B cell (primary cell): ENCODE data around the gene SLC22A2. TPM values are rescaled to one million over a fixed set of nuclear protein-coding genes. Genes with fewer than 3 reads are reported as not detected.

Experiments used
- ATAC-seq: fragments of 200-7000 bp; cut with Tn5 transposase; one replicate; pipeline ENCODE4 v1.10.0; 2021; ENCODE audit warnings: low read depth, mild to moderate bottlenecking, moderate number of reproducible peaks, moderate library complexity
- CTCF ChIA-PET: fragments of 350-600 bp; sonication (Branson Sonifier 250); formaldehyde crosslinking; loops from one replicate; lab custom pipeline; 2021; ENCODE audit warnings: antibody characterized with exemption, inconsistent platforms; lab: Charles Lee
- POLR2A ChIA-PET: fragments of 350-600 bp; sonication (Branson Sonifier 250); formaldehyde crosslinking; loops from one replicate; lab custom pipeline; 2021; ENCODE audit warnings: antibody characterized with exemption; lab: Charles Lee
- DNase-seq: peaks from one replicate; pipeline ENCODE4 v3.0.0; 2013
- H2AFZ ChIP-seq: 2 replicates; pipeline ENCODE4 v1.6.1; 2012; ENCODE audit warnings: mild to moderate bottlenecking, low read depth, low read length; ENCODE audit not compliant: insufficient read depth, poor library complexity, severe bottlenecking
- H3K27ac ChIP-seq, 2 donors: 1 replicate in 1 of 2; 2 replicates in 1 of 2; pipeline ENCODE4 v1.5.1; 2012 to 2013; ENCODE audit warnings: low read length in 2 of 2, mild to moderate bottlenecking in 2 of 2, moderate library complexity in 1 of 2
- H3K27me3 ChIP-seq, 4 experiments: fragments of 200-600 bp in 1 of 4; sonication (generic) in 1 of 4; replicated peaks in 1 of 4; 1 replicate in 2 of 4; 2 replicates in 2 of 4; pipeline versions ENCODE4 v1.6.1 to v1.7.0; 2013 to 2016; ENCODE audit warnings: low read length in 3 of 4, mild to moderate bottlenecking in 2 of 4, mixed read lengths in 1 of 4, moderate library complexity in 1 of 4; ENCODE audit not compliant: insufficient read depth in 4 of 4, control insufficient read depth in 3 of 4; ENCODE audit errors: control extremely low read depth in 1 of 4
- H3K36me3 ChIP-seq, 2 experiments: replicated peaks in 1 of 2; 1 replicate in 1 of 2; 2 replicates in 1 of 2; pipeline versions ENCODE4 v1.6.1 to v1.7.1; 2013; ENCODE audit warnings: low read length in 1 of 2; ENCODE audit not compliant: insufficient read depth in 2 of 2, control insufficient read depth in 1 of 2; ENCODE audit errors: control extremely low read depth in 1 of 2, extremely low read depth in 1 of 2
- H3K4me1 ChIP-seq, 2 donors: fragments of 200-600 bp in 1 of 2; sonication (generic) in 1 of 2; 1 replicate in 1 of 2; 2 replicates in 1 of 2; pipeline versions ENCODE4 v1.5.1 to v1.6.1; 2013 to 2017; ENCODE audit warnings: low read length in 2 of 2; ENCODE audit not compliant: control insufficient read depth in 2 of 2, insufficient read depth in 2 of 2
- H3K4me2 ChIP-seq: replicated peaks from 2 replicates; pipeline ENCODE3; 2012; ENCODE audit warnings: mild to moderate bottlenecking, low read depth, low read length; ENCODE audit not compliant: poor library complexity, severe bottlenecking
- H3K4me3 ChIP-seq, 5 experiments: fragments of 200-600 bp in 1 of 5; sonication (generic) in 1 of 5; 1 replicate in 3 of 5; 2 replicates in 2 of 5; pipeline versions ENCODE4 v1.5.1 to v1.7.0; 2011 to 2016; ENCODE audit warnings: low read length in 4 of 5, mild to moderate bottlenecking in 4 of 5, low read depth in 2 of 5, control low read depth in 1 of 5, moderate library complexity in 1 of 5; ENCODE audit not compliant: insufficient read depth in 1 of 5; ENCODE audit errors: control extremely low read depth in 1 of 5, extremely low read depth in 1 of 5
- H3K79me2 ChIP-seq: fragments of 200-600 bp; sonication (generic); one replicate; pipeline ENCODE4 v1.6.0; 2016; ENCODE audit warnings: low read length; ENCODE audit not compliant: control insufficient read depth, insufficient read depth
- H3K9ac ChIP-seq: fragments of 200-600 bp; sonication (generic); 2 replicates; pipeline ENCODE4 v1.6.1; 2017; ENCODE audit warnings: mild to moderate bottlenecking, low read length, moderate library complexity
- H3K9me3 ChIP-seq, 3 donors: one replicate each; pipeline versions ENCODE4 v1.6.1 to v1.7.1; 2013; ENCODE audit warnings: low read length in 2 of 3; ENCODE audit not compliant: control insufficient read depth in 2 of 3, insufficient read depth in 1 of 3; ENCODE audit errors: control extremely low read depth in 1 of 3
- H4K20me1 ChIP-seq: 2 replicates; pipeline ENCODE4 v1.6.0; 2012; ENCODE audit warnings: mild to moderate bottlenecking, low read length; ENCODE audit not compliant: insufficient read depth, control insufficient read depth, poor library complexity, severe bottlenecking
- H3K27ac Mint-ChIP-seq: one replicate; pipeline ENCODE4 v1.8.0; 2021; ENCODE audit warnings: mixed read lengths
- H3K27me3 Mint-ChIP-seq: one replicate; pipeline ENCODE4 v1.8.0; 2021; ENCODE audit warnings: mixed read lengths
- H3K4me1 Mint-ChIP-seq: one replicate; pipeline ENCODE4 v1.8.0; 2021; ENCODE audit warnings: mixed read lengths
- H3K4me3 Mint-ChIP-seq: one replicate; pipeline ENCODE4 v1.8.0; 2021; ENCODE audit warnings: mixed read lengths
- H3K9me3 Mint-ChIP-seq: one replicate; pipeline ENCODE4 v1.8.0; 2022; ENCODE audit warnings: mixed read lengths; ENCODE audit not compliant: insufficient read depth
- CTCF ChIP-seq: fragments of 200-600 bp; IDR thresholded peaks from one replicate; pipeline ENCODE4 v1.8.0; 2022; ENCODE audit warnings: antibody characterized with exemption, mild to moderate bottlenecking
- EZH2 ChIP-seq: IDR thresholded peaks from 2 replicates; pipeline ENCODE4 v1.6.1; 2012; ENCODE audit warnings: borderline replicate concordance, low read depth, mild to moderate bottlenecking, moderate library complexity, low read length; ENCODE audit not compliant: insufficient read depth, poor library complexity, severe bottlenecking
- WGBS: methylation state at CpG from one replicate; pipeline ENCODE4 v1.1.5; 2013; ENCODE audit warnings: missing lambda C conversion rate; ENCODE audit not compliant: insufficient coverage; 5-methylcytosine and 5-hydroxymethylcytosine counted together
- intact Hi-C: fragments of 100-400 bp; cut with micrococcal nuclease; formaldehyde crosslinking; loops from one replicate; pipeline ENCODE4 v1.10.0; 2022
- polyA plus RNA-seq: library from polyadenylated mRNA; depleted of rRNA; stranded (reverse); fragments of >200 nt; gene quantifications from 2 replicates; pipeline ENCODE4 v1.2.3, GENCODE V29; 2012
- total RNA-seq, 2 donors: library from RNA; stranded (reverse); fragments of 120-200 nt in 1 of 2; gene quantifications; 1 replicate in 1 of 2; 2 replicates in 1 of 2; pipeline versions ENCODE4 v1.2.3 to v1.2.4, GENCODE V29; 2013 to 2022

The SLC22A2 gene
- total and polyA plus RNA-seq, 2 donors (not counting 1 experiment from before 2014, with no cell fraction given) = not detected

- H3K27me3 ChIP-seq = no peaks in the 10 kb centered on the region
- no peaks in the 10 kb centered on the region for H3K36me3 ChIP-seq
- H2AFZ ChIP-seq = no peak overlapping the region
- no peak overlapping the region for H3K27ac ChIP-seq
- no peak for TF ChIP-seq EZH2
- ChIA-PET CTCF (no interaction called here), POLR2A (no interaction called here)
- ATAC-seq (no peak), DNase-seq (no peak)
- peaks cover 0 to 6% (median 0%) of the 10 kb centered on the region in 3 donors for H3K9me3 ChIP-seq
- H3K4me1 Mint-ChIP-seq = no peaks in the 10 kb centered on the region
- no peak overlapping the region for H3K4me3 Mint-ChIP-seq
- H4K20me1 ChIP-seq = no peaks in the 10 kb centered on the region
- H3K4me2 ChIP-seq = no peak overlapping the region
- H3K4me1 ChIP-seq = no peaks in the 10 kb centered on the region
- WGBS = 77% methylated on average over 6 of the region's 6 CpGs
- H3K27ac Mint-ChIP-seq = no peak overlapping the region
- H3K27me3 Mint-ChIP-seq = no peaks in the 10 kb centered on the region
- no peaks in the 10 kb centered on the region for H3K9me3 Mint-ChIP-seq
- no peak overlapping the region for H3K9ac ChIP-seq
- no peak overlapping the region for H3K4me3 ChIP-seq
- intact Hi-C loops = no loop called here
- no peaks in the 10 kb centered on the region for H3K79me2 ChIP-seq
These were observed 38.7 kb upstream of the SLC22A2 start for GRCh38 chr6:160297310-160297709.

GRCh38 chr6:160293844-160294243 lies 35.2 kb upstream of the SLC22A2 start:
- POLR2A ChIA-PET = no interaction called here
- ATAC-seq = no peak
- no peak overlapping the region for H2AFZ ChIP-seq
- H3K4me1 Mint-ChIP-seq = no peaks in the 10 kb centered on the region
- H3K79me2 ChIP-seq = no peaks in the 10 kb centered on the region
- peaks cover 0 to 3% (median 0%) of the 10 kb centered on the region in 3 donors for H3K9me3 ChIP-seq
- TF ChIP-seq EZH2 (no peak), CTCF (no peak)
- peaks cover 12% of the 10 kb centered on the region for H3K27me3 Mint-ChIP-seq
- no peak overlapping the region for H3K27ac ChIP-seq
- CTCF ChIA-PET = no interaction called here
- H3K27me3 ChIP-seq = no peaks in the 10 kb centered on the region
- no peak overlapping the region for H3K4me3 ChIP-seq
- H3K27ac Mint-ChIP-seq = no peak overlapping the region
- no peaks in the 10 kb centered on the region for H4K20me1 ChIP-seq
- no peaks in the 10 kb centered on the region for H3K36me3 ChIP-seq
- intact Hi-C loops = no loop called here
- H3K4me2 ChIP-seq = no peak overlapping the region
- WGBS = 72% methylated on average over 8 of the region's 8 CpGs
- no peak overlapping the region for H3K4me3 Mint-ChIP-seq
- H3K4me1 ChIP-seq = no peaks in the 10 kb centered on the region
- no peak for DNase-seq
- H3K9me3 Mint-ChIP-seq = no peaks in the 10 kb centered on the region
- H3K9ac ChIP-seq = no peak overlapping the region
